Lower leg skin (tissue), 4 donors: ENCODE results near the gene NT5DC3. TPM values are rescaled to one million over a fixed set of nuclear protein-coding genes. Genes with fewer than 3 reads are reported as not detected.

Experiments used
- DNase-seq, 2 donors: peaks; one replicate each; pipeline ENCODE4 v3.0.0-alpha.2; 2019; ENCODE audit warnings: low spot score in 2 of 2
- H3K4me3 ChIP-seq: fragments of 200-600 bp; sonication (generic); 2 replicates; pipeline ENCODE4 v1.5.1; 2017; ENCODE audit warnings: mild to moderate bottlenecking, low read depth; ENCODE audit not compliant: poor library complexity, severe bottlenecking
- POLR2A ChIP-seq, 2 donors: fragments of 450-650 bp; IDR thresholded peaks; one replicate each; pipeline ENCODE4 v1.6.1; 2016 to 2017; ENCODE audit warnings: antibody characterized with exemption in 2 of 2, mild to moderate bottlenecking in 1 of 2, moderate library complexity in 1 of 2
- WGBS, 2 donors: methylation state at CpG; one replicate each; pipeline ENCODE4 v1.1.5; 2018; 5-methylcytosine and 5-hydroxymethylcytosine counted together
- intact Hi-C: fragments of 100-400 bp; cut with DNase I; formaldehyde crosslinking; loops from one replicate; pipeline ENCODE4 v1.15.0; 2023; ENCODE audit warnings: low total_unique reads
- total RNA-seq, 4 donors: library from RNA; depleted of rRNA; stranded (reverse); fragments of >200 nt; gene quantifications; one replicate each; pipeline ENCODE4 v1.1.0, GENCODE V29; 2016
- TF ChIP-seq, protein P1 (sequence below), 3 donors: fragments of 450-650 bp; IDR thresholded peaks; one replicate each; pipeline ENCODE4 v1.5.1; 2016; ENCODE audit warnings: antibody characterized with exemption in 3 of 3, mild to moderate bottlenecking in 3 of 3, moderate library complexity in 2 of 3

The NT5DC3 gene
- total RNA-seq, 4 donors from 2014 or later: 2.9 to 4.2 (median 3.5) TPM

DNA sequence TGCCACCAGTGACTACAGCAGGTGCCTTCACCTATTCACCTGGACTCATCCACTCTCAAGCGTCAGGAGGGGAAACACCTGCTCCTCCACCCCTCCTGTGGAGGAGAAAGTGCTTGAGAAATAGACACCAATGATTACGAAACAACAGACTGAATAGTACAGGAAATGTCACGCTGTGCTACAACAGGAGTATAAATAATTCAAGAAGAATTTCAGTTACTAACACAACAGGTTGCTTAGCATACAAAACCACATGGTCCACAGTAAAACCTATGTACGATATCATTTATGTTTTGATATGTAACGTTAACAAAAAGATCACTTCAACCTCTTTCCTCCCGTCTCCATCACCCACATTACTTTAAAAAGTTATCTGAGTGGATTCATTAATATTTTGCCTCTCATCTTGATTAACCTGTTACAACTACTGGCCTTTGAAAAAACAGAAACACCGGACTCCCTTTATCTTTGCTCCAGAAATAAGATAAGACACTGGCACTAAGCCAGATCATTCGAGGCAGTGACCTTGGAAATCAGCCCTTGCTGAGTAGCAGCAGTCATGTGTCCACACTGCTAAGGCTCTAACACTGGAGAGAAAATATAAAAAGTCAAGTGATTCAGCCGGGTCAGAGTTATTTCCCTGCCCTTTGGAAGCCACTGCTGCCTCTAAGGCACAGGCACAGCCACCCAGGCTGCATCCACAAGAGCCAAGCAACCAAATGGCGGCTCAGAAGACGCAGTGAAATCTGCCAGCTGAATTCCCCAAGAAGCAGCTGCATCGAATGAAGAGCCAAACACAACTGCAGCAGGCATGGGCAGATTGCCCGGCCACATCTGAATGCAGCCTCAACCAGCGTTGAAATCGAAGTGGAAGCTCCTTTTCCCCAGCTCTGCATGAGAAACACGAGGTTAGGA, 40.9 kb downstream of the NT5DC3 start:
- DNase-seq: no peak
- intact Hi-C loops: no loop called here
- 15 to 25% methylated on average over 16 of the region's 16 CpGs for WGBS, 2 donors
- no peak overlapping the region for H3K4me3 ChIP-seq
- TF ChIP-seq, protein P1, sequence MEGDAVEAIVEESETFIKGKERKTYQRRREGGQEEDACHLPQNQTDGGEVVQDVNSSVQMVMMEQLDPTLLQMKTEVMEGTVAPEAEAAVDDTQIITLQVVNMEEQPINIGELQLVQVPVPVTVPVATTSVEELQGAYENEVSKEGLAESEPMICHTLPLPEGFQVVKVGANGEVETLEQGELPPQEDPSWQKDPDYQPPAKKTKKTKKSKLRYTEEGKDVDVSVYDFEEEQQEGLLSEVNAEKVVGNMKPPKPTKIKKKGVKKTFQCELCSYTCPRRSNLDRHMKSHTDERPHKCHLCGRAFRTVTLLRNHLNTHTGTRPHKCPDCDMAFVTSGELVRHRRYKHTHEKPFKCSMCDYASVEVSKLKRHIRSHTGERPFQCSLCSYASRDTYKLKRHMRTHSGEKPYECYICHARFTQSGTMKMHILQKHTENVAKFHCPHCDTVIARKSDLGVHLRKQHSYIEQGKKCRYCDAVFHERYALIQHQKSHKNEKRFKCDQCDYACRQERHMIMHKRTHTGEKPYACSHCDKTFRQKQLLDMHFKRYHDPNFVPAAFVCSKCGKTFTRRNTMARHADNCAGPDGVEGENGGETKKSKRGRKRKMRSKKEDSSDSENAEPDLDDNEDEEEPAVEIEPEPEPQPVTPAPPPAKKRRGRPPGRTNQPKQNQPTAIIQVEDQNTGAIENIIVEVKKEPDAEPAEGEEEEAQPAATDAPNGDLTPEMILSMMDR (IDR thresholded peaks at IDR 0.05): no peak
- no peak for TF ChIP-seq POLR2A (IDR thresholded peaks at IDR 0.05)

GRCh38 chr12:103799504-103799856, 41.6 kb downstream of the NT5DC3 start:
- DNase-seq: no peak
- 72 to 76% methylated on average over 4 of the region's 4 CpGs for WGBS, 2 donors
- intact Hi-C loops: no loop called here
- TF ChIP-seq, protein P1 (IDR thresholded peaks at IDR 0.05): no peak
- no peak for TF ChIP-seq POLR2A (IDR thresholded peaks at IDR 0.05)
- H3K4me3 ChIP-seq: no peak overlapping the region

- 91 to 94% methylated on average over 4 of the region's 4 CpGs for WGBS, 2 donors
- DNase-seq: no peak
- intact Hi-C loops: no loop called here
- no peak overlapping the region for H3K4me3 ChIP-seq
- TF ChIP-seq POLR2A (IDR thresholded peaks at IDR 0.05): no peak
- TF ChIP-seq, protein P1 (IDR thresholded peaks at IDR 0.05): no peak
Measured at GRCh38 chr12:103798586-103798985, 42.4 kb downstream of the NT5DC3 start.

- DNase-seq: no peak
- 68 to 74% methylated on average over 4 of the region's 4 CpGs for WGBS, 2 donors
- intact Hi-C loops: no loop called here
- H3K4me3 ChIP-seq: no peak overlapping the region
- TF ChIP-seq, protein P1 (IDR thresholded peaks at IDR 0.05): no peak
- TF ChIP-seq POLR2A (IDR thresholded peaks at IDR 0.05): no peak
Measured at GRCh38 chr12:103794309-103795213, 46.5 kb downstream of the NT5DC3 start.

- no peak for TF ChIP-seq POLR2A (IDR thresholded peaks at IDR 0.05)
- TF ChIP-seq, protein P1 (IDR thresholded peaks at IDR 0.05): no peak
- WGBS, 2 donors: 83 to 96% methylated on average over 9 of the region's 9 CpGs
- intact Hi-C loops: no loop called here
Measured at GRCh38 chr12:103793512-103794045, 47.5 kb downstream of the NT5DC3 start.

More at GRCh38 chr12:103793512-103794045, 47.5 kb downstream of the NT5DC3 start:
- no peak for DNase-seq
- no peak overlapping the region for H3K4me3 ChIP-seq
